ENCODE results near the gene SOCS3.

Gene SOCS3

GRCh38 chr17:78306913-78307312 lies 53.0 kb downstream of the SOCS3 start:
- H3K4me3 ChIP-seq (ENCODE audit: low read length): no peak overlapping the region
- no peak for DNase-seq (ENCODE audit: low read depth)
- TF ChIP-seq CTCF (IDR thresholded peaks at IDR 0.05; ENCODE audit: insufficient read depth, low read depth, low read length, missing control alignments): no peak
